ENCODE results near the gene DLGAP1. TPM values are rescaled to one million over a fixed set of nuclear protein-coding genes. Genes with fewer than 3 reads are reported as not detected.

The DLGAP1 gene
- polyA plus RNA-seq, 1 of the 3 experiments (the other 2 are of a cell fraction): not detected

- H3K27me3 ChIP-seq (ENCODE audit: insufficient read depth): peaks cover 22% of the 10 kb centered on the region
- CTCF ChIA-PET: no interaction called here
- H3K79me2 ChIP-seq (ENCODE audit: insufficient read depth): no peaks in the 10 kb centered on the region
- H4K20me1 ChIP-seq (ENCODE audit: insufficient read depth): no peaks in the 10 kb centered on the region
- no peaks in the 10 kb centered on the region for H3F3A ChIP-seq (replicated peaks; ENCODE audit: insufficient read depth)
- no peak overlapping the region for H3K9ac ChIP-seq
- no peak overlapping the region for H3K4me2 ChIP-seq
- H3K27ac ChIP-seq (ENCODE audit: low read depth in 2 of 2, low read length in 1 of 2): no peak overlapping the region
- H2AFZ ChIP-seq (ENCODE audit: low read depth): no peak overlapping the region
- WGBS (ENCODE audit: low lambda C conversion rate): 12% methylated on average over 5 of the region's 5 CpGs
- H3K4me1 ChIP-seq (ENCODE audit: control insufficient read depth in 1 of 2, insufficient read depth in 2 of 2, low read depth in 1 of 2, low read length in 1 of 2): peaks cover 0 to 15% of the 10 kb centered on the region in 2 experiments; a peak in 1 of 4 replicates
- POLR2A ChIA-PET: no interaction called here
- H3K9me2 ChIP-seq: no peaks in the 10 kb centered on the region
- TF ChIP-seq USF2 (IDR thresholded peaks at IDR 0.05; ENCODE audit: borderline replicate concordance, low read depth, low read length) (no peak), PBX3 (IDR thresholded peaks at IDR 0.05) (no peak), USF1 (IDR thresholded peaks at IDR 0.05; ENCODE audit: borderline replicate concordance, low read depth) (no peak)
- H3K36me3 ChIP-seq (replicated peaks in 1 of 2; ENCODE audit: control insufficient read depth in 1 of 2, insufficient read depth in 2 of 2, low read length in 1 of 2): no peaks in the 10 kb centered on the region
- no peak overlapping the region for H3K4me3 ChIP-seq (ENCODE audit: low read depth in 2 of 2, low read length in 1 of 2)
- H3K9me3 ChIP-seq: no peaks in the 10 kb centered on the region
- no peak for DNase-seq
These were observed 737.6 kb downstream of the DLGAP1 start for GRCh38 chr18:3717376-3718025.

GRCh38 chr18:3716116-3716660, 738.9 kb downstream of the DLGAP1 start:
- no peak overlapping the region for H3K4me2 ChIP-seq
- no peak overlapping the region for H3K9ac ChIP-seq
- ChIA-PET CTCF (interaction anchor here (2.2 kb wide), 1 partner anchor 12 kb away, joined by 10 read pairs; no protein-coding TSS in a partner anchor), POLR2A (no interaction called here)
- H4K20me1 ChIP-seq (ENCODE audit: insufficient read depth): no peaks in the 10 kb centered on the region
- H3K4me1 ChIP-seq (ENCODE audit: control insufficient read depth in 1 of 2, insufficient read depth in 2 of 2, low read depth in 1 of 2, low read length in 1 of 2): peaks cover 0 to 2% of the 10 kb centered on the region in 2 experiments; a peak in 1 of 4 replicates
- no peaks in the 10 kb centered on the region for H3K36me3 ChIP-seq (replicated peaks in 1 of 2; ENCODE audit: control insufficient read depth in 1 of 2, insufficient read depth in 2 of 2, low read length in 1 of 2)
- H3K4me3 ChIP-seq (ENCODE audit: low read depth in 2 of 2, low read length in 1 of 2): no peak overlapping the region
- no peak overlapping the region for H2AFZ ChIP-seq (ENCODE audit: low read depth)
- no peaks in the 10 kb centered on the region for H3F3A ChIP-seq (replicated peaks; ENCODE audit: insufficient read depth)
- no peaks in the 10 kb centered on the region for H3K9me2 ChIP-seq
- H3K27ac ChIP-seq (ENCODE audit: low read depth in 2 of 2, low read length in 1 of 2): no peak overlapping the region
- no peaks in the 10 kb centered on the region for H3K9me3 ChIP-seq
- WGBS (ENCODE audit: low lambda C conversion rate): 49% methylated on average over 1 of the region's 1 CpG
- no peak for DNase-seq
- no peaks in the 10 kb centered on the region for H3K79me2 ChIP-seq (ENCODE audit: insufficient read depth)
- peaks cover 22% of the 10 kb centered on the region for H3K27me3 ChIP-seq (ENCODE audit: insufficient read depth)
- TF ChIP-seq EP300 (IDR thresholded peaks at IDR 0.05; ENCODE audit: borderline replicate concordance in 1 of 2, low read depth in 1 of 2, low read length in 1 of 2) (no peak), MXI1 (IDR thresholded peaks at IDR 0.05; ENCODE audit: low read depth, low read length) (no peak), RAD21 (IDR thresholded peaks at IDR 0.05; ENCODE audit: low read length) (no peak), RXRA (IDR thresholded peaks at IDR 0.05; ENCODE audit: borderline replicate concordance, low read depth) (no peak), USF2 (IDR thresholded peaks at IDR 0.05; ENCODE audit: borderline replicate concordance, low read depth, low read length) (no peak), USF1 (IDR thresholded peaks at IDR 0.05; ENCODE audit: borderline replicate concordance, low read depth) (no peak), TCF12 (IDR thresholded peaks at IDR 0.05) (no peak)
